GM23338 (cell line): ENCODE measurements around the gene SLC30A3. TPM values are rescaled to one million over a fixed set of nuclear protein-coding genes. Genes with fewer than 3 reads are reported as not detected.

ENCODE experiments used
- ATAC-seq: fragments of 200-7000 bp; cut with Tn5 transposase; 3 replicates; pipeline ENCODE4 v1.9.1; 2020
- DNase-seq: peaks from one replicate; pipeline ENCODE4 v3.0.0-alpha.2; 2015; ENCODE audit warnings: low spot score
- H2AFZ ChIP-seq: fragments of 200-600 bp; sonication (generic); 2 replicates; pipeline ENCODE4 v1.8.0; 2016; ENCODE audit warnings: antibody characterized with exemption, mild to moderate bottlenecking, moderate library complexity
- H3F3A ChIP-seq: fragments of 200-600 bp; sonication (generic); replicated peaks from 2 replicates; pipeline ENCODE4 v1.8.0; 2017; ENCODE audit warnings: antibody characterized with exemption, mixed run types, low read depth
- H3K27ac ChIP-seq: fragments of 200-600 bp; sonication (generic); 2 replicates; pipeline ENCODE4 v1.6.1; 2016; ENCODE audit warnings: low read depth
- H3K27me3 ChIP-seq: fragments of 200-600 bp; sonication (generic); 2 replicates; pipeline ENCODE4 v1.8.0; 2016; ENCODE audit warnings: mild to moderate bottlenecking, mixed run types, moderate library complexity; ENCODE audit not compliant: insufficient read depth
- H3K36me3 ChIP-seq: fragments of 200-600 bp; sonication (generic); 2 replicates; pipeline ENCODE4 v1.8.0; 2016; ENCODE audit warnings: mild to moderate bottlenecking; ENCODE audit not compliant: insufficient read depth
- H3K4me1 ChIP-seq: fragments of 200-600 bp; sonication (generic); 2 replicates; pipeline ENCODE4 v1.8.0; 2016; ENCODE audit warnings: mild to moderate bottlenecking, moderate library complexity; ENCODE audit not compliant: insufficient read depth
- H3K4me2 ChIP-seq: fragments of 200-600 bp; sonication (generic); 2 replicates; pipeline ENCODE4 v1.7.1; 2017; ENCODE audit warnings: mixed run types
- H3K4me3 ChIP-seq: fragments of 200-600 bp; sonication (generic); 2 replicates; pipeline ENCODE4 v1.6.1; 2016; ENCODE audit warnings: mixed run types
- H3K79me2 ChIP-seq: fragments of 200-600 bp; sonication (generic); replicated peaks from 2 replicates; pipeline ENCODE4 v1.8.0; 2017; ENCODE audit warnings: mild to moderate bottlenecking; ENCODE audit not compliant: insufficient read depth
- H3K9me2 ChIP-seq: fragments of 200-600 bp; sonication (generic); 2 replicates; pipeline ENCODE4 v1.8.0; 2017; ENCODE audit not compliant: insufficient read depth
- H4K20me1 ChIP-seq: fragments of 200-600 bp; sonication (generic); replicated peaks from 2 replicates; pipeline ENCODE4 v1.8.0; 2017; ENCODE audit warnings: mild to moderate bottlenecking; ENCODE audit not compliant: insufficient read depth
- H3K27ac Mint-ChIP-seq: 2 replicates; pipeline ENCODE4 v1.8.0; 2020; ENCODE audit warnings: inconsistent platforms, mild to moderate bottlenecking, moderate library complexity, mixed read lengths
- H3K27me3 Mint-ChIP-seq: 3 replicates; pipeline ENCODE4 v1.8.0; 2022; ENCODE audit warnings: low read depth, mild to moderate bottlenecking, moderate library complexity, mixed read lengths, inconsistent platforms; ENCODE audit not compliant: insufficient read depth, poor library complexity
- H3K36me3 Mint-ChIP-seq: 3 replicates; pipeline ENCODE4 v1.8.0; 2021; ENCODE audit warnings: low read depth, mild to moderate bottlenecking, inconsistent platforms, moderate library complexity, mixed read lengths
- H3K4me1 Mint-ChIP-seq: 3 replicates; pipeline ENCODE4 v1.8.0; 2020; ENCODE audit warnings: mild to moderate bottlenecking, inconsistent platforms, mixed read lengths
- H3K4me3 Mint-ChIP-seq: 3 replicates; pipeline ENCODE4 v1.8.0; 2021; ENCODE audit warnings: moderate library complexity, mild to moderate bottlenecking, inconsistent platforms, mixed read lengths
- H3K9me3 Mint-ChIP-seq: 3 replicates; pipeline ENCODE4 v1.8.0; 2020; ENCODE audit warnings: moderate library complexity, mild to moderate bottlenecking, inconsistent platforms, mixed read lengths
- CREB1 ChIP-seq: fragments of 250-450 bp; sonication (Bioruptor Pico); IDR thresholded peaks from 2 replicates; pipeline ENCODE4 v1.5.0; 2020; ENCODE audit warnings: low read depth, mild to moderate bottlenecking, moderate library complexity
- EZH2 ChIP-seq: fragments of 200-600 bp; sonication (generic); IDR thresholded peaks from one replicate; pipeline ENCODE4 v1.8.0; 2017; ENCODE audit warnings: antibody characterized with exemption, mild to moderate bottlenecking, low read depth; ENCODE audit not compliant: unreplicated experiment
- JUNB ChIP-seq: IDR thresholded peaks from one replicate; pipeline ENCODE4 v1.6.1; 2016; ENCODE audit warnings: antibody characterized with exemption; ENCODE audit not compliant: unreplicated experiment
- POLR2AphosphoS5 ChIP-seq: IDR thresholded peaks from 2 replicates; pipeline ENCODE4 v1.6.1; 2016; ENCODE audit warnings: antibody characterized with exemption, low read depth
- STAT1 ChIP-seq: IDR thresholded peaks from one replicate; pipeline ENCODE4 v1.6.1; 2016; ENCODE audit warnings: antibody characterized with exemption; ENCODE audit not compliant: unreplicated experiment
- ZNF114 ChIP-seq: fragments of 250-450 bp; sonication (Bioruptor Pico); IDR thresholded peaks from 2 replicates; pipeline ENCODE4 v1.5.0; 2020; ENCODE audit warnings: mild to moderate bottlenecking, moderate library complexity
- polyA plus RNA-seq: library from polyadenylated mRNA; unstranded; fragments of >200 nt; fragmentation: Nextera tagmentation; extraction: Ambion mirVana; gene quantifications from 2 replicates; pipeline ENCODE4 v1.2.1, GENCODE V29; 2016
- total RNA-seq: library from RNA; depleted of rRNA; stranded (reverse); fragments of >200 nt; shearing (Covaris generic); gene quantifications from 2 replicates; pipeline ENCODE4 v1.2.3, GENCODE V29; 2014
- TF ChIP-seq, protein P1 (sequence below): fragments of 250-450 bp; sonication (Bioruptor Pico); IDR thresholded peaks from 2 replicates; pipeline ENCODE4 v1.5.0; 2020; ENCODE audit warnings: mild to moderate bottlenecking, moderate library complexity
- TF ChIP-seq, protein P2 (sequence below): IDR thresholded peaks from 2 replicates; pipeline ENCODE4 v1.6.1; 2016; ENCODE audit warnings: antibody characterized with exemption
- TF ChIP-seq, protein P3 (sequence below), 2 experiments: fragments of 200-600 bp in 1 of 2; sonication (generic) in 1 of 2; conservative IDR thresholded peaks; 2 replicates each; pipeline versions ENCODE4 v1.5.1 to v1.6.1; 2016 to 2017; ENCODE audit warnings: antibody characterized with exemption in 2 of 2, low read depth in 2 of 2, mild to moderate bottlenecking in 2 of 2, moderate library complexity in 1 of 2

The SLC30A3 gene
- total and polyA plus RNA-seq, 2 experiments from 2014 or later = 4.1 to 8.3 TPM

DNA sequence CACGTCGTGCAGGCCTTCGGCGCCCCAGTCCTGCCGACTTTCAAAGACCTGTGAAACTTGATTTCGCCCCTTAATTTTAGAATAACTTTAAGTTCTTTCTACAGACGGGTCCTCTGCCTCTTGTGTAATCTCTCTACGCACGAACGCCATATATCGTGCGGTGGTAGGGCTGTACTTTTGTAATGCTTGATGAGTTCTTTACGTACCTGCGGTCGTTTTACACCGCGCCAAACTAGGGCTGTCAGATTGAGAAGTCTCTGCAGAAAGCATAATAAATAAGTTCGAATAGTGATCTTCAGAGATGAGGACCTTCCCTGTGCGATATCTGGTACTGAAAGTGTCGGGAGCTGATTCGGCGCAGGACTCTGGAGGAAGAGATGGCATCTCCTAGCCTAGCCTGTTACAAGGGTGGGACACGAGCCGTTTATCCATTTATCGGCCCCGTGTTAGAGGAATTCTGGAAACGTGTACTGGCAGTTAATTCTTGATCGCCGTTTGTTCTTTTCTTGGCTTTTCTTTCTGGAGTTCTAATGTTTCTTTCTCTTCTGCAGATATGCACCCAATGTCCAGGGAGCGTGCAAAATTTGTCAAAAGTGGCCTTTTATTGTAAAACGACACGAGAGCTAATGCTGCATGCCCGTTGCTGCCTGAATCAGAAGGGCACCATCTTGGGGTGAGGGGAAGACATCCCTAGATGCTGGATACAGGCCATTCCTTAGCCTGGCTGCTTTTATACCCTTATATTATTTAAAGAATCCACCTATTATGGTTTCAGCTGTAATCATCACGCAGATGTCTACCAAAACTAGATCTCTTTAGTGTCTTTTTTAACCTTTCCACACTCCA lies 50.0 kb downstream of the SLC30A3 start (continued):
- TF ChIP-seq, protein P1, sequence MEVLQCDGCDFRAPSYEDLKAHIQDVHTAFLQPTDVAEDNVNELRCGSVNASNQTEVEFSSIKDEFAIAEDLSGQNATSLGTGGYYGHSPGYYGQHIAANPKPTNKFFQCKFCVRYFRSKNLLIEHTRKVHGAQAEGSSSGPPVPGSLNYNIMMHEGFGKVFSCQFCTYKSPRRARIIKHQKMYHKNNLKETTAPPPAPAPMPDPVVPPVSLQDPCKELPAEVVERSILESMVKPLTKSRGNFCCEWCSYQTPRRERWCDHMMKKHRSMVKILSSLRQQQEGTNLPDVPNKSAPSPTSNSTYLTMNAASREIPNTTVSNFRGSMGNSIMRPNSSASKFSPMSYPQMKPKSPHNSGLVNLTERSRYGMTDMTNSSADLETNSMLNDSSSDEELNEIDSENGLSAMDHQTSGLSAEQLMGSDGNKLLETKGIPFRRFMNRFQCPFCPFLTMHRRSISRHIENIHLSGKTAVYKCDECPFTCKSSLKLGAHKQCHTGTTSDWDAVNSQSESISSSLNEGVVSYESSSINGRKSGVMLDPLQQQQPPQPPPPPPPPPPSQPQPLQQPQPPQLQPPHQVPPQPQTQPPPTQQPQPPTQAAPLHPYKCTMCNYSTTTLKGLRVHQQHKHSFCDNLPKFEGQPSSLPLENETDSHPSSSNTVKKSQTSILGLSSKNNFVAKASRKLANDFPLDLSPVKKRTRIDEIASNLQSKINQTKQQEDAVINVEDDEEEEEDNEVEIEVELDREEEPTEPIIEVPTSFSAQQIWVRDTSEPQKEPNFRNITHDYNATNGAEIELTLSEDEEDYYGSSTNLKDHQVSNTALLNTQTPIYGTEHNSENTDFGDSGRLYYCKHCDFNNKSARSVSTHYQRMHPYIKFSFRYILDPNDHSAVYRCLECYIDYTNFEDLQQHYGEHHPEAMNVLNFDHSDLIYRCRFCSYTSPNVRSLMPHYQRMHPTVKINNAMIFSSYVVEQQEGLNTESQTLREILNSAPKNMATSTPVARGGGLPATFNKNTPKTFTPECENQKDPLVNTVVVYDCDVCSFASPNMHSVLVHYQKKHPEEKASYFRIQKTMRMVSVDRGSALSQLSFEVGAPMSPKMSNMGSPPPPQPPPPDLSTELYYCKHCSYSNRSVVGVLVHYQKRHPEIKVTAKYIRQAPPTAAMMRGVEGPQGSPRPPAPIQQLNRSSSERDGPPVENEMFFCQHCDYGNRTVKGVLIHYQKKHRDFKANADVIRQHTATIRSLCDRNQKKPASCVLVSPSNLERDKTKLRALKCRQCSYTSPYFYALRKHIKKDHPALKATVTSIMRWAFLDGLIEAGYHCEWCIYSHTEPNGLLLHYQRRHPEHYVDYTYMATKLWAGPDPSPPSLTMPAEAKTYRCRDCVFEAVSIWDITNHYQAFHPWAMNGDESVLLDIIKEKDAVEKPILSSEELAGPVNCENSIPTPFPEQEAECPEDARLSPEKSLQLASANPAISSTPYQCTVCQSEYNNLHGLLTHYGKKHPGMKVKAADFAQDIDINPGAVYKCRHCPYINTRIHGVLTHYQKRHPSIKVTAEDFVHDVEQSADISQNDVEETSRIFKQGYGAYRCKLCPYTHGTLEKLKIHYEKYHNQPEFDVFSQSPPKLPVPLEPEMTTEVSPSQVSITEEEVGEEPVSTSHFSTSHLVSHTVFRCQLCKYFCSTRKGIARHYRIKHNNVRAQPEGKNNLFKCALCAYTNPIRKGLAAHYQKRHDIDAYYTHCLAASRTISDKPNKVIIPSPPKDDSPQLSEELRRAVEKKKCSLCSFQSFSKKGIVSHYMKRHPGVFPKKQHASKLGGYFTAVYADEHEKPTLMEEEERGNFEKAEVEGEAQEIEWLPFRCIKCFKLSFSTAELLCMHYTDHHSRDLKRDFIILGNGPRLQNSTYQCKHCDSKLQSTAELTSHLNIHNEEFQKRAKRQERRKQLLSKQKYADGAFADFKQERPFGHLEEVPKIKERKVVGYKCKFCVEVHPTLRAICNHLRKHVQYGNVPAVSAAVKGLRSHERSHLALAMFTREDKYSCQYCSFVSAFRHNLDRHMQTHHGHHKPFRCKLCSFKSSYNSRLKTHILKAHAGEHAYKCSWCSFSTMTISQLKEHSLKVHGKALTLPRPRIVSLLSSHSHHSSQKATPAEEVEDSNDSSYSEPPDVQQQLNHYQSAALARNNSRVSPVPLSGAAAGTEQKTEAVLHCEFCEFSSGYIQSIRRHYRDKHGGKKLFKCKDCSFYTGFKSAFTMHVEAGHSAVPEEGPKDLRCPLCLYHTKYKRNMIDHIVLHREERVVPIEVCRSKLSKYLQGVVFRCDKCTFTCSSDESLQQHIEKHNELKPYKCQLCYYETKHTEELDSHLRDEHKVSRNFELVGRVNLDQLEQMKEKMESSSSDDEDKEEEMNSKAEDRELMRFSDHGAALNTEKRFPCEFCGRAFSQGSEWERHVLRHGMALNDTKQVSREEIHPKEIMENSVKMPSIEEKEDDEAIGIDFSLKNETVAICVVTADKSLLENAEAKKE = no peak
- TF ChIP-seq EZH2 = no peak
- TF ChIP-seq, protein P2, sequence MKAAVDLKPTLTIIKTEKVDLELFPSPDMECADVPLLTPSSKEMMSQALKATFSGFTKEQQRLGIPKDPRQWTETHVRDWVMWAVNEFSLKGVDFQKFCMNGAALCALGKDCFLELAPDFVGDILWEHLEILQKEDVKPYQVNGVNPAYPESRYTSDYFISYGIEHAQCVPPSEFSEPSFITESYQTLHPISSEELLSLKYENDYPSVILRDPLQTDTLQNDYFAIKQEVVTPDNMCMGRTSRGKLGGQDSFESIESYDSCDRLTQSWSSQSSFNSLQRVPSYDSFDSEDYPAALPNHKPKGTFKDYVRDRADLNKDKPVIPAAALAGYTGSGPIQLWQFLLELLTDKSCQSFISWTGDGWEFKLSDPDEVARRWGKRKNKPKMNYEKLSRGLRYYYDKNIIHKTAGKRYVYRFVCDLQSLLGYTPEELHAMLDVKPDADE = no peak

DNA sequence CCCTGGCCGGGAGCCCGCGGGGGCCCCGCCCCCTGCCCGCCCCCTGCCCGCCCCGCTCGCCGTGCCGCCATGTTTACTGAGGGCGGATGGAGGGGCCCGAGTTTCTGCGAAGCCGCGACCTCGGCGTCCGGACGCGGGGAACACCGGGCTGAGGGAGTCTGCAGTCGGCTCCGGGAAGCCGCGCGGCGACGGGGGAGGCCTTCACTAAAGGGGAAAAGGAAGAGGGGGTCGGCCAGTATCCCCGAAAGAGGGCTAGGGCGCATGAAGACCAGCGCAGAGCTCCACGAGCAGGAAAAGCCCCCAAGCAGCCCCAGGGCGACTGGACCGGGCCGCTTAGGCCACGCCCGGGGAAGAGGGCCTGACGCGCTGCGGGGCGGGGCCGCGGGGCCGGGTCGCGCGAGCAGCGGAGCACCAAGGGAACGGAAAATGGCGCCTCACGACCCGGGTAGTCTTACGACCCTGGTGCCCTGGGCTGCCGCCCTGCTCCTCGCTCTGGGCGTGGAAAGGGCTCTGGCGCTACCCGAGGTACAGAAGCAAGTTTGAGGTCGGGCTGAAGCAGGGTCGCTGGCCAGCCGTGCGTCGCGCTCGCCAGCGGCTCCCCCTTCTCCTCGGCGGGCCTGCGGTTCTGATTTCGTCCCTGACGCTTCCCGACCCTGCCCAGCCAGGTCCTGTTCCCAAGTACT lies 50.8 kb downstream of the SLC30A3 start, which contains the start of the genes ATRAID and SLC5A6:
Gene ATRAID (plus strand): TSS at position 99 of the 683 bp plus-strand sequence. CDS start 328 bp downstream, at position 427.
Gene SLC5A6 (minus strand): TSS at position 326 of the 683 bp plus-strand sequence. CDS start 4,618 bp downstream, outside the sequence.
- H3K27ac Mint-ChIP-seq = peak within 1 kb of the TSS; percentile 99
- H3K4me1 Mint-ChIP-seq = peaks cover 34% of the 10 kb centered on the region
- no peaks in the 10 kb centered on the region; the same call in 2 of the 3 replicates for H3K9me3 Mint-ChIP-seq
- H3K9me2 ChIP-seq = no peaks in the 10 kb centered on the region
- peak within 1 kb of the TSS; percentile 94 for H3K4me3 Mint-ChIP-seq
- peak within 1 kb of the TSS; percentile 87 for H2AFZ ChIP-seq
- H3K27me3 Mint-ChIP-seq = peaks cover 5% of the 10 kb centered on the region
- peaks cover 61% of the 10 kb centered on the region for H3K36me3 Mint-ChIP-seq
- peaks cover 27% of the 10 kb centered on the region for H3K36me3 ChIP-seq
- peaks cover 10% of the 10 kb centered on the region; the same call in 1 of the 2 replicates for H3F3A ChIP-seq
- peak; percentile 92 for DNase-seq
- H3K27me3 ChIP-seq = no peaks in the 10 kb centered on the region
- peaks cover 14% of the 10 kb centered on the region; the same call in 1 of the 2 replicates for H4K20me1 ChIP-seq
- H3K4me3 ChIP-seq = peak within 1 kb of the TSS; percentile 92
- H3K4me2 ChIP-seq = peak within 1 kb of the TSS; percentile 98
- peak; percentile 82 for ATAC-seq
- H3K4me1 ChIP-seq = peaks cover 10% of the 10 kb centered on the region
- H3K27ac ChIP-seq = peak within 1 kb of the TSS; percentile 99
- peaks cover 39% of the 10 kb centered on the region for H3K79me2 ChIP-seq
- TF ChIP-seq JUNB (no peak), STAT1 (no peak), CREB1 (CRISPR knock-in tag) (peak; percentile 61; the same call in 1 of the 2 replicates), ZNF114 (CRISPR knock-in tag) (no peak), EZH2 (no peak), POLR2AphosphoS5 (peak; percentile 80)
- TF ChIP-seq, protein P2 = peak; percentile 69
- TF ChIP-seq, protein P3, sequence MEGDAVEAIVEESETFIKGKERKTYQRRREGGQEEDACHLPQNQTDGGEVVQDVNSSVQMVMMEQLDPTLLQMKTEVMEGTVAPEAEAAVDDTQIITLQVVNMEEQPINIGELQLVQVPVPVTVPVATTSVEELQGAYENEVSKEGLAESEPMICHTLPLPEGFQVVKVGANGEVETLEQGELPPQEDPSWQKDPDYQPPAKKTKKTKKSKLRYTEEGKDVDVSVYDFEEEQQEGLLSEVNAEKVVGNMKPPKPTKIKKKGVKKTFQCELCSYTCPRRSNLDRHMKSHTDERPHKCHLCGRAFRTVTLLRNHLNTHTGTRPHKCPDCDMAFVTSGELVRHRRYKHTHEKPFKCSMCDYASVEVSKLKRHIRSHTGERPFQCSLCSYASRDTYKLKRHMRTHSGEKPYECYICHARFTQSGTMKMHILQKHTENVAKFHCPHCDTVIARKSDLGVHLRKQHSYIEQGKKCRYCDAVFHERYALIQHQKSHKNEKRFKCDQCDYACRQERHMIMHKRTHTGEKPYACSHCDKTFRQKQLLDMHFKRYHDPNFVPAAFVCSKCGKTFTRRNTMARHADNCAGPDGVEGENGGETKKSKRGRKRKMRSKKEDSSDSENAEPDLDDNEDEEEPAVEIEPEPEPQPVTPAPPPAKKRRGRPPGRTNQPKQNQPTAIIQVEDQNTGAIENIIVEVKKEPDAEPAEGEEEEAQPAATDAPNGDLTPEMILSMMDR (conservative IDR thresholded peaks at IDR 0.05; ENCODE audit: low read depth in 2 of 2) = no peak
